Measurements from ENCODE around the gene ACCS.

DNA sequence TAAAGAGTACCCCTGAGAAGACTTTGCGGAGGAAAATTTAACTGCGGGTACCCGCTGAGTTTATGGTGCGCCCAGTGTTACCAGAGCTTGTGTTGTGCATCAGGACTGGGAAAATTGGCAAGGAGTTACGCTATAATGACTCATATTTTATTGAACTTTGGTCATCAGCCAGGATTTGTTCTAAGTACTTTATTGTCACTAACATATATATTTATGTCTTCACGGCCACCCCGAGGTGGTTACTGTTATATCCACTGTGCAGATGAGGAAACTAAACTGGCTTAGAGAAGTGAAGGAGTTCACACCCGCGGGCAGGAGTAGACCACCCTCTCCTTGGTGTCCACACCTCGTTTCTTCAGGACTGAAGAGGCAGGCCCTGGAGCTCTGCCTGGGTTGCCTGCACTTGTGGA is 667 bp downstream of the ACCS start:
- TF ChIP-seq EZH2 (IDR thresholded peaks at IDR 0.05; ENCODE audit: borderline replicate concordance, low read length) = no peak
- TF ChIP-seq, protein P1, sequence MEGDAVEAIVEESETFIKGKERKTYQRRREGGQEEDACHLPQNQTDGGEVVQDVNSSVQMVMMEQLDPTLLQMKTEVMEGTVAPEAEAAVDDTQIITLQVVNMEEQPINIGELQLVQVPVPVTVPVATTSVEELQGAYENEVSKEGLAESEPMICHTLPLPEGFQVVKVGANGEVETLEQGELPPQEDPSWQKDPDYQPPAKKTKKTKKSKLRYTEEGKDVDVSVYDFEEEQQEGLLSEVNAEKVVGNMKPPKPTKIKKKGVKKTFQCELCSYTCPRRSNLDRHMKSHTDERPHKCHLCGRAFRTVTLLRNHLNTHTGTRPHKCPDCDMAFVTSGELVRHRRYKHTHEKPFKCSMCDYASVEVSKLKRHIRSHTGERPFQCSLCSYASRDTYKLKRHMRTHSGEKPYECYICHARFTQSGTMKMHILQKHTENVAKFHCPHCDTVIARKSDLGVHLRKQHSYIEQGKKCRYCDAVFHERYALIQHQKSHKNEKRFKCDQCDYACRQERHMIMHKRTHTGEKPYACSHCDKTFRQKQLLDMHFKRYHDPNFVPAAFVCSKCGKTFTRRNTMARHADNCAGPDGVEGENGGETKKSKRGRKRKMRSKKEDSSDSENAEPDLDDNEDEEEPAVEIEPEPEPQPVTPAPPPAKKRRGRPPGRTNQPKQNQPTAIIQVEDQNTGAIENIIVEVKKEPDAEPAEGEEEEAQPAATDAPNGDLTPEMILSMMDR (conservative IDR thresholded peaks at IDR 0.05 in 1 of 2, IDR thresholded peaks at IDR 0.05 in 1 of 2; ENCODE audit: extremely low read depth in 1 of 2, insufficient read depth in 1 of 2, low read depth in 1 of 2, low read length in 2 of 2) = no peak

Measured in mammary epithelial cell (primary cell).